Measurements from ENCODE around the gene SLC22A16. TPM values are rescaled to one million over a fixed set of nuclear protein-coding genes. Genes with fewer than 3 reads are reported as not detected.
"Not testable (repeated sequence)": the region's sequence is repeated elsewhere in the genome, so short reads cannot be mapped to it uniquely, and the experiment has no call there.

The SLC22A16 gene, protein sequence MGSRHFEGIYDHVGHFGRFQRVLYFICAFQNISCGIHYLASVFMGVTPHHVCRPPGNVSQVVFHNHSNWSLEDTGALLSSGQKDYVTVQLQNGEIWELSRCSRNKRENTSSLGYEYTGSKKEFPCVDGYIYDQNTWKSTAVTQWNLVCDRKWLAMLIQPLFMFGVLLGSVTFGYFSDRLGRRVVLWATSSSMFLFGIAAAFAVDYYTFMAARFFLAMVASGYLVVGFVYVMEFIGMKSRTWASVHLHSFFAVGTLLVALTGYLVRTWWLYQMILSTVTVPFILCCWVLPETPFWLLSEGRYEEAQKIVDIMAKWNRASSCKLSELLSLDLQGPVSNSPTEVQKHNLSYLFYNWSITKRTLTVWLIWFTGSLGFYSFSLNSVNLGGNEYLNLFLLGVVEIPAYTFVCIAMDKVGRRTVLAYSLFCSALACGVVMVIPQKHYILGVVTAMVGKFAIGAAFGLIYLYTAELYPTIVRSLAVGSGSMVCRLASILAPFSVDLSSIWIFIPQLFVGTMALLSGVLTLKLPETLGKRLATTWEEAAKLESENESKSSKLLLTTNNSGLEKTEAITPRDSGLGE
- not detected for total RNA-seq
- long read RNA-seq = 0 reads

- peak; percentile 79 for DNase-seq (ENCODE audit: low spot score)
- intact Hi-C loops (cut with DNase I) = no loop called here
Measured at GRCh38 chr6:110476046-110476849, at the start of gene SLC22A16. Gene SLC22A16 (minus strand): TSS chr6:110476613. CDS start chr6:110476574, 39 bp downstream.

- DNase-seq (ENCODE audit: low spot score) = no peak
- intact Hi-C loops (cut with DNase I) = loop anchor here (5.0 kb wide), 5 partner anchors 92 to 682 kb away; no protein-coding TSS in a partner anchor
Measured at GRCh38 chr6:110525001-110525400, 48.6 kb upstream of the SLC22A16 start.

- intact Hi-C loops (cut with DNase I) = no loop called here
- no peak for DNase-seq (ENCODE audit: low spot score)
Measured at GRCh38 chr6:110524305-110524704, 47.9 kb upstream of the SLC22A16 start.

DNA sequence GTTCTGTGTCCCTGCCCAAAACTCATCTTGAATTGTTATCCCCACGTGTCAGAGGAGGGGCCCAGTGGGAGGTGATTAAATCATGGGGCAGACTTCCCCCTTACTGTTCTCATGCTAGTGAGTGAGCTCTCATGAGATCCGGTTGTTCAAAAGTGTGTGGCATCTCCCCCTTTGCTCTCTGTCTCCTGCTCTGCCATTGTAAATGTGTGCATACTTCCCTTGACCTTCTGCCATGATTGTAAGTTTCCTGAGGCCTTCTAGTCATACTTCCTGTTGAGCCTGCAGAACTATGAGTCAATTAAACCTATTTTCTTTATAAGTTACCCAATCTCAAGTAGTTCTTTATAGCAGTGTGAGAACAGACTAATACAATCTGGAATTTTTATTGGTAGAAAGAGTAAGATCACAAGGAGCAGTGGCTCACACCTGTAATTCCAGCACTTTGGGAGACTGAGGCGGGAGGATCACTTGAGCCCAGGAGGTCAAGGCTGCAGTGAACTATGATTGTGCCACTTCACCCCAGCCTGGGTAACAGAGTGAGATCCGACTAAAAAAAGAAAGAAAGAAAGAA, 47.1 kb upstream of the SLC22A16 start:
- DNase-seq (ENCODE audit: low spot score) = no peak
- intact Hi-C loops (cut with DNase I) = no loop called here

DNA sequence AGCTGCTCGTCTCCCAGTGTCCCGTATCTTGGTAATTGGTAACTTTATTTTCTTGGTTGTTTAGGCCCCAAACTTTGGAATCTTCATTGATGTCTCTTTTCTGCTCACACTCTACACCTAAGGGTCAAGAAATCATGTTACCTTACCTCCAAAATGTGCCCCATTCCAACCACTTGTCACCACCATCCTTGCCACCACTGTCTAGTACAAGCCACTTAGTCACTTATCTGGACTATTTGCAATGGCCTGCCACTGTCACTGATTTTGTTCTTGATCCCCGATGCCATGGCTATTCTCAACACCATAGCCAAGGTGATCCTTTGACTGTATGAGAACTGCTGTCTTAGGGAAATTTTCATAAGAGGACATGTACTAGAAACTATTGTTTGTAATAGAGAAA, 46.0 kb upstream of the SLC22A16 start:
- DNase-seq (ENCODE audit: low spot score) = no peak
- intact Hi-C loops (cut with DNase I) = no loop called here

- DNase-seq (ENCODE audit: low spot score) = no peak
- intact Hi-C loops (cut with DNase I) = no loop called here
Measured at GRCh38 chr6:110520992-110521543, 44.7 kb upstream of the SLC22A16 start.

DNA sequence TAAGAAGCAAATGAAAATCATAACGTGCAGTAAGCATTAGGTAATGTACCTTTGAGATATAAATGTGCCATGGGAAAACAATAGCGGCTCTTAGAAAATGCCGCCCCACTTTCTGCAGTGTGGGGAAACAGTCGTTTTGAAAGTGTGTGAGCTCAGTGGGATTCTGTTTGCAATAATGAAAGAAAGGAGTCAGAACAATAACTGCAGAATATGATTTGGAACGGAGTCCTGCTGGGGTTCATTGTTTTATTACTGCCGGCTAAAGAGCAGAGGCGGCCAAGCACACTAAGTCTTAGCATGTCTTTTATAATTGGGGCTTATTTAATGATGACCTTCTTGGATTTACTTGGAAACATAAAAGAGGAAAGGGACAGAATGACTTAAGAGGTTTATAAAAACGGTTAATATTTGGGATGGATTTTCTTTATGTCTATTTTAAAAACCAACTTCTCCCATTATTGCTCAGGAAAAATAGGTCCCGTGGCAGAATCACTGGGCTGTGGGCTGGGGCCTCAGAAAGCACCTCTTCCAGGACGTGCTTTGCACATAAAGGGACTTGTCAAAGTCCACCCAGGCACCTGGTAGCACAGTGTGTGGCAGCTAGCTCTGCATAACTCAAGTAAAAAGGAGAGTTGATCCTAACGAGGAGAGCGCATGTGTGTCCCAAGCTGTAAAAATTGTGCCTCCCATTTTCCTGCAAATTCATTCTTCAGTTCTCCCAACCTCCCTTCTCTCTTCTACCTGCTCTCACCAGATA, 44.0 kb upstream of the SLC22A16 start:
- intact Hi-C loops (cut with DNase I) = no loop called here
- no peak for DNase-seq (ENCODE audit: low spot score)

DNA sequence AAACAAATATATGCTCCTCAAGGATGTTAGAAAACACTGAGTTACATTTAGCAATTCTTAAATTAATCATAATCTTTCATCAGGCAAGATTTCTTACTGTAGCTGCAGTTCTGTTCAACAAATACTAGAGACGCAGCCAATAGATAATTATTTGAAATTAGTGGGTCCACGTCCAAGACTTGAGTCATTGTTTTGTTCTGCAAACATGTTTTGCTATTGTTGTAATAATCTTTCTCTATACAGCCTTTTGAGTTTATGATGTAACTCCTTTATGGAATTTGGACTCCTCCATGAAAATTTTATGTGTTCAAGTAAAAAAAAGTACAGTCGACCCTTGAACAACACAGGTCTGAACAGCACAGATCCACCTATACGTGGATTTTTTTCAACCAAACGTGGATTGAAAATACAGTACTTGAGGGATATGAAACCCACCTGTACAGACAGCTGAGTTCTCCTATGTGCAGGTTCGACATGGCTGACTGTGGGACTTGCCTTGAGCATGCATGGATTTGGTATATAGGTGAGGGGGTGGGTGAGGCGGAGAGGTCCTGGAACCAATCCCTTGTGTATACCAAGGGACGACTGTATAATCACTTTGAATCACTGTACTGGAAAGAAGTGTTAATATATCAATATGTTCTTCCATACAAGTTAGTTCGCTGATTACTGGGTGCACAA, 41.3 kb upstream of the SLC22A16 start:
- DNase-seq (ENCODE audit: low spot score) = no peak
- intact Hi-C loops (cut with DNase I) = no loop called here

- DNase-seq (ENCODE audit: low spot score) = no peak
- intact Hi-C loops (cut with DNase I) = no loop called here
Measured at GRCh38 chr6:110517034-110517433, 40.6 kb upstream of the SLC22A16 start.

- intact Hi-C loops (cut with DNase I) = no loop called here
- DNase-seq (ENCODE audit: low spot score) = no peak
Measured at GRCh38 chr6:110514818-110515217, 38.4 kb upstream of the SLC22A16 start.

DNA sequence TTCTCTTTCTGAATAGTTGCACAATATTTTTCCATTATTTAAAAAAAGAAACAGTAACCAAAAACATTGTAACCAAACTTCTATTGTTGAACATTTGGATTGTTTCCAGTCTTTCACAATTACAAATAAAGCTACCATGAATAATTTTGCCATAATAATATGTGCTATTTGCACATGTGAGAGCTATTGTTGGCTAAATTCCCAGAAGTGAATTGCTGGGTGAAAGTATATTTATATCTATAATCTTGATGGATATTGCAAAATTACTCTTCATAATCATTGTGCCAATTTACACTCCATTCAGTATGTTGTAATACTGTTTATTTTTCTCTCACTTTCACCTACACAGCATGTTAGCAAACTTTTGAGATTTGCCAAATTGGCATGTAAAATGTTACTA, 36.6 kb upstream of the SLC22A16 start:
- intact Hi-C loops (cut with DNase I) = no loop called here
- DNase-seq (ENCODE audit: low spot score) = no peak

DNA sequence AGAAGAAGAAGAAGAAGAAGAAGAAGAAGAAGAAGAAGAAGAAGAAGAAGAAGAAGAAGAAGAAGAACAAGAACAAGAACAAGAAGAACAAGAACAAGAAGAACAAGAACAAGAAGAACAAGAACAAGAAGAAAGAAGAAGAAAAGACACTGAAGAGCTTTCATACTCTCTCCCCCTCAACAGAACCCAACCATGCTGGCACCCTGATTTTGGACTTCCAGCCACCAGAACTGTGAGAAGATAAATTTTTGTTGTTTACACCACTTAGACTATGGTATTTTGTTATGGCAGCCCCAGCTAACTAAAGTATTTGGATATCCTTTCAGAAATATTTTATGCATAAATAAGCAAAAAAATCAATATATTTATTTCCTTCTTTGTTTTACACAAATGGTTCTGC, 36.1 kb upstream of the SLC22A16 start:
- DNase-seq (ENCODE audit: low spot score); intact Hi-C loops (cut with DNase I): not testable (repeated sequence)

- intact Hi-C loops (cut with DNase I) = no loop called here
- no peak for DNase-seq (ENCODE audit: low spot score)
Measured at GRCh38 chr6:110511401-110511800, 35.0 kb upstream of the SLC22A16 start.

GRCh38 chr6:110509617-110510241, 33.3 kb upstream of the SLC22A16 start:
- DNase-seq (ENCODE audit: low spot score) = no peak
- intact Hi-C loops (cut with DNase I) = no loop called here

DNA sequence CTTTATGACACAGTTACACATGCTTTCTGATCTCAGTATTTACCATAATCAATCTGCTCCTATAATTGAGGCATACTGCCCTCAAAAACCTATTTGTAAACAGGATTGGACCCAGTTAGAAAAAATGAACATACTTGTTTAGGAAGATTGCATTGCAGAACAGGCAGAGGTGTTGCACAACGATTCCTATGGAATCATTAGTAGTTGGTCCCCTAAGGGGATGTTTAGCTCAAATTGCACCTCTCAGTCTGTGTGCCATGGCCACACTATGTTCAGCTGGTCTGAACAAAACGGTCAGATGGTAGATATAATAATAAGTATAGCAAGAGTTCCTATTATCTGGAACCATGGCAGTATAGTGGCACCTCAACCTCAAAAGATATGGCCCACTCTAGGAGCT, 28.5 kb upstream of the SLC22A16 start:
- intact Hi-C loops (cut with DNase I); DNase-seq (ENCODE audit: low spot score): not testable (repeated sequence)

DNA sequence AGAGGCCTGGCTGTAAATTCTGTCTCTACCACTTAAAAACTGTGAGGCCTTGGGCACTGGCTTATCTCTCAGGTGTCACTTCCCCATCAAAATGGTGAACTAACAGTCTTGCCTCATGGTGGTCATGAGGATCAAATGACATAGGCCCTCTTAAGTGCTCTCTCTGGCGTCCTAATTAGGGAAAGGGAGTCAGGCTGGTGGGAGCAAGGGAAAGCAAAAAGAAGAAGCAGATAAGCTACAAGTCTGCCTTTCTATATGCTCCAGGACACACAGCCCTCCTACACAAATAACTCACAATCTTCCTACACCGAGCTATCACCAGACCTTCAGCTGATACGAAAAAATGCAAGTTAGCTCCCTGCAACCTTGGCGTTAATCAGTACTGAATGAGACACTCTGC, 19.5 kb upstream of the SLC22A16 start:
- intact Hi-C loops (cut with DNase I) = no loop called here

DNA sequence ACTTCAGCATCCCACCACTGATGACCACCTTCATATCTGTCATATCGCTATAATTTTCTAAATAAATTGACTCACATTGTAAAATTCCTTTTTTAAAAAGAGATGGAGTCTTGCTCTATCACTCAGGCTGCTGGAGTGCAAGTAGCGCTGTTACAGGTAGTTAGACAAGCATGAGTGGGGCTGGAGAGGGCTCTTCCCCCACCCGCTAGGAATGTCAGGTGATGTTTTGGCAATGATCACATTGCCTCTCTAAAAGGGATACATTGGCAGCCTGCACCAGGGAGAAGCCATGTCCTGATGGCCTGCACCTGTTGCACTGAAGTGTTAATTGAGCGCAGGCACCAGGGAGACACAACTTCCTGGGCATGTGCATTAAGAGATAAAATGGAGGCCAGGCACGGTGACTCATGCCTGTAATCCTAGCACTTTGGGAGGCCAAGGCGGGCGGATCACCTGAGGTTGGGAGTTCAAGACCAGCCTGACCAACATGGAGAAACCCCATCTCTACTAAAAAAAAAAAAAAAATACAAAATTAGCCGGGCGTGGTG, 16.9 kb upstream of the SLC22A16 start:
- DNase-seq (ENCODE audit: low spot score) = no peak
- intact Hi-C loops (cut with DNase I) = no loop called here

More for the DNA sequence above, 19.5 kb upstream of the SLC22A16 start:
- no peak for DNase-seq (ENCODE audit: low spot score)

DNA sequence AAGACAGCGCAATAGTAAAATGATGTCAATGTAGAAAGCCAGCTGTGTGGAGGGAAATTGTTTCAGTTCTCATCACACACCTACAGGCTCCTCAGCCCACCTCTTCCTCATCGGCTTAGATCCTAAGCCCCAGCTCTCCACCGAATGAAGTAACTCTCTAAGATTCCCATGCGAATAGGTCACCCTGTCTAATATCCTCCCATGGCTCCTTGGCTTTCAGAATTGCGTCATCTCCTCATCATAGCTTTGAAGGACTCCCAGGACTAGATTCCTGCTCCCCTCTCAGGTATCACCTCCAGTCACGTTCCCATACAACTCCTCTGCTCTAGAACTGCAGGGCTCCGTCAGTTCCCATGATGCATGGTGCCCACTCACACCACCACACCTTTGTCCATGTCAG, 16.2 kb upstream of the SLC22A16 start:
- intact Hi-C loops (cut with DNase I) = no loop called here
- DNase-seq (ENCODE audit: low spot score) = no peak
